H1 (cell line): ENCODE results near the gene CTXN1. TPM values are rescaled to one million over a fixed set of nuclear protein-coding genes. Genes with fewer than 3 reads are reported as not detected.

Experiments used
- CTCF ChIA-PET: fragments of 300-600 bp; sonication (Branson Sonifier 250); formaldehyde crosslinking; loops from one replicate; lab custom pipeline; 2021; ENCODE audit not compliant: partially characterized antibody; lab: Charles Lee
- POLR2A ChIA-PET: fragments of 300-600 bp; sonication (Branson Sonifier 250); formaldehyde crosslinking; loops from one replicate; lab custom pipeline; 2021; ENCODE audit warnings: inconsistent platforms; ENCODE audit not compliant: partially characterized antibody; lab: Charles Lee
- DNase-seq, 2 experiments: peaks; one replicate each; pipeline versions ENCODE4 v3.0.0 to v3.0.0-alpha.2; 2010 to 2022; ENCODE audit warnings: low spot score in 2 of 2, low read depth in 1 of 2, mixed read lengths in 1 of 2
- FAIRE-seq: peaks from 2 replicates; lab custom pipeline; 2011; peaks lifted over from hg19 to GRCh38; lab: Jason Lieb, UNC
- H2AFZ ChIP-seq: 2 replicates; pipeline ENCODE4 v1.8.1; 2012; ENCODE audit warnings: low read length, inconsistent platforms
- H2AK5ac ChIP-seq: 2 replicates; pipeline ENCODE4 v1.6.1; 2013; ENCODE audit warnings: low read depth, low read length
- H2BK120ac ChIP-seq: replicated peaks from 2 replicates; pipeline ENCODE3; 2013; ENCODE audit warnings: low read depth, low read length, inconsistent platforms
- H2BK12ac ChIP-seq: 2 replicates; pipeline ENCODE4 v1.6.1; 2013; ENCODE audit warnings: low read depth, low read length
- H2BK15ac ChIP-seq: 2 replicates; pipeline ENCODE4 v1.6.1; 2013; ENCODE audit warnings: low read length
- H2BK20ac ChIP-seq: 2 replicates; pipeline ENCODE4 v1.6.1; 2013; ENCODE audit warnings: low read length
- H2BK5ac ChIP-seq: 2 replicates; pipeline ENCODE4 v1.6.1; 2013; ENCODE audit warnings: low read depth, low read length
- H3K14ac ChIP-seq: 2 replicates; pipeline ENCODE4 v1.6.1; 2013; ENCODE audit warnings: inconsistent platforms; ENCODE audit not compliant: insufficient read length
- H3K18ac ChIP-seq: 2 replicates; pipeline ENCODE4 v1.6.1; 2013; ENCODE audit warnings: low read length; ENCODE audit errors: extremely low read depth
- H3K23ac ChIP-seq: 2 replicates; pipeline ENCODE4 v1.6.1; 2013; ENCODE audit warnings: inconsistent platforms; ENCODE audit not compliant: insufficient read length
- H3K23me2 ChIP-seq: 2 replicates; pipeline ENCODE4 v1.6.1; 2013; ENCODE audit warnings: low read depth, low read length
- H3K27ac ChIP-seq: 2 replicates; pipeline ENCODE4 v1.6.1; 2011; ENCODE audit warnings: low read depth, low read length, inconsistent platforms
- H3K27me3 ChIP-seq, 4 experiments: replicated peaks in 1 of 4; 1 replicate in 1 of 4; 2 replicates in 3 of 4; pipeline versions ENCODE4 v1.6.1 to v1.8.1; 2011 to 2013; ENCODE audit warnings: low read length in 3 of 4, mild to moderate bottlenecking in 3 of 4, inconsistent platforms in 2 of 4, mixed read lengths in 2 of 4, moderate library complexity in 1 of 4; ENCODE audit not compliant: control insufficient read depth in 3 of 4, insufficient read depth in 3 of 4; ENCODE audit errors: extremely low read depth in 1 of 4
- H3K36me3 ChIP-seq, 4 experiments: 2 replicates each; pipeline versions ENCODE4 v1.6.1 to v1.8.1; 2011 to 2013; ENCODE audit warnings: mild to moderate bottlenecking in 4 of 4, low read length in 3 of 4, moderate library complexity in 2 of 4, control low read depth in 1 of 4, inconsistent platforms in 1 of 4; ENCODE audit not compliant: insufficient read depth in 4 of 4, control insufficient read depth in 2 of 4
- H3K4ac ChIP-seq: replicated peaks from 2 replicates; pipeline ENCODE3; 2013; ENCODE audit warnings: low read length, low read depth, mixed read lengths, inconsistent platforms; ENCODE audit not compliant: insufficient read length
- H3K4me1 ChIP-seq, 4 experiments: replicated peaks in 1 of 4; 1 replicate in 1 of 4; 2 replicates in 3 of 4; pipeline versions ENCODE4 v1.6.1 to v1.8.1; 2011 to 2013; ENCODE audit warnings: low read length in 3 of 4, inconsistent platforms in 2 of 4, mixed read lengths in 1 of 4; ENCODE audit not compliant: insufficient read depth in 4 of 4, control insufficient read depth in 3 of 4
- H3K4me2 ChIP-seq, 2 experiments: 2 replicates each; pipeline versions ENCODE4 v1.6.1 to v1.8.1; 2011 to 2013; ENCODE audit warnings: low read depth in 2 of 2, low read length in 2 of 2, control low read depth in 1 of 2, inconsistent platforms in 1 of 2, mild to moderate bottlenecking in 1 of 2; ENCODE audit not compliant: insufficient read depth in 1 of 2
- H3K4me3 ChIP-seq, 4 experiments: fragments of 200-600, 300-600 bp in 1 of 4; sonication (generic), shearing (Covaris generic), sonication (Bioruptor Twin) in 1 of 4; 2 replicates each; pipeline versions ENCODE4 v1.5.1 to v1.8.1; 2011 to 2016; ENCODE audit warnings: low read length in 4 of 4, low read depth in 3 of 4, control low read depth in 2 of 4, inconsistent platforms in 2 of 4, mild to moderate bottlenecking in 2 of 4, mixed read lengths in 1 of 4, moderate library complexity in 1 of 4; ENCODE audit not compliant: insufficient read depth in 2 of 4; ENCODE audit errors: extremely low read depth in 1 of 4
- H3K56ac ChIP-seq: replicated peaks from 2 replicates; pipeline ENCODE3; 2013; ENCODE audit warnings: low read depth, mild to moderate bottlenecking, mixed read lengths, low read length, inconsistent platforms; ENCODE audit not compliant: insufficient read length
- H3K79me1 ChIP-seq: 2 replicates; pipeline ENCODE4 v1.6.1; 2013; ENCODE audit warnings: low read depth, low read length, control low read depth
- H3K79me2 ChIP-seq, 2 experiments: 2 replicates each; pipeline versions ENCODE4 v1.6.1 to v1.8.1; 2012 to 2013; ENCODE audit warnings: low read length in 2 of 2, mild to moderate bottlenecking in 2 of 2, inconsistent platforms in 1 of 2; ENCODE audit not compliant: insufficient read depth in 2 of 2, control insufficient read depth in 1 of 2
- H3K9ac ChIP-seq, 4 experiments: replicated peaks in 1 of 4; 1 replicate in 1 of 4; 2 replicates in 3 of 4; pipeline versions ENCODE4 v1.6.1 to v1.8.1; 2011 to 2013; ENCODE audit warnings: low read depth in 3 of 4, low read length in 3 of 4, control low read depth in 2 of 4, mild to moderate bottlenecking in 2 of 4, moderate library complexity in 2 of 4, inconsistent platforms in 1 of 4; ENCODE audit errors: extremely low read depth in 1 of 4
- H3K9me3 ChIP-seq, 2 experiments: 2 replicates each; pipeline versions ENCODE4 v1.6.1 to v1.8.1; 2012 to 2013; ENCODE audit warnings: mild to moderate bottlenecking in 2 of 2, moderate library complexity in 2 of 2, control low read depth in 1 of 2, inconsistent platforms in 1 of 2, low read depth in 1 of 2, low read length in 1 of 2, mixed read lengths in 1 of 2; ENCODE audit not compliant: insufficient read depth in 2 of 2
- H4K20me1 ChIP-seq, 2 experiments: replicated peaks in 1 of 2; 2 replicates each; pipeline versions ENCODE3 to v1.8.1; 2011 to 2013; ENCODE audit warnings: inconsistent platforms in 2 of 2, low read length in 2 of 2, mild to moderate bottlenecking in 1 of 2; ENCODE audit not compliant: insufficient read depth in 2 of 2, control insufficient read depth in 1 of 2
- H4K5ac ChIP-seq: 2 replicates; pipeline ENCODE4 v1.6.1; 2013; ENCODE audit warnings: low read length, low read depth, mixed read lengths, inconsistent platforms; ENCODE audit not compliant: insufficient read length
- H4K8ac ChIP-seq: 2 replicates; pipeline ENCODE4 v1.8.0; 2013; ENCODE audit warnings: mild to moderate bottlenecking, moderate library complexity, low read length, inconsistent platforms; ENCODE audit not compliant: insufficient read depth; ENCODE audit errors: extremely low read depth
- H4K91ac ChIP-seq: replicated peaks from 2 replicates; pipeline ENCODE3; 2013; ENCODE audit warnings: low read length, mixed read lengths, inconsistent platforms; ENCODE audit not compliant: insufficient read length
- ATF3 ChIP-seq: IDR thresholded peaks from 2 replicates; pipeline ENCODE4 v1.6.1; 2011; ENCODE audit warnings: low read depth, mild to moderate bottlenecking, low read length; ENCODE audit not compliant: insufficient read depth
- CBX8 ChIP-seq: fragments of 300-800, 300-1000 bp; sonication (generic); IDR thresholded peaks from 2 replicates; pipeline ENCODE4 v1.7.1; 2016; ENCODE audit warnings: low read depth, low read length, borderline replicate concordance
- EP300 ChIP-seq, 2 experiments: IDR thresholded peaks; 1 replicate in 1 of 2; 2 replicates in 1 of 2; pipeline ENCODE4 v1.6.1; 2011 to 2012; ENCODE audit warnings: low read depth in 2 of 2, low read length in 2 of 2, mild to moderate bottlenecking in 2 of 2, borderline replicate concordance in 1 of 2, inconsistent platforms in 1 of 2, moderate library complexity in 1 of 2
- KDM1A ChIP-seq: fragments of 200-600, 300-600 bp; sonication (generic); IDR thresholded peaks from 2 replicates; pipeline ENCODE4 v1.7.1; 2016; ENCODE audit warnings: mild to moderate bottlenecking, low read length, borderline replicate concordance
- KDM5A ChIP-seq: fragments of 200-600 bp; IDR thresholded peaks from 2 replicates; pipeline ENCODE4 v1.7.1; 2012; ENCODE audit warnings: mild to moderate bottlenecking, low read length, inconsistent platforms, mixed read lengths
- PHF8 ChIP-seq: fragments of 200-600 bp; sonication (generic); conservative IDR thresholded peaks from 2 replicates; pipeline ENCODE4 v1.7.1; 2012; ENCODE audit warnings: low read depth, mild to moderate bottlenecking, inconsistent platforms, low read length, moderate library complexity
- POU5F1 ChIP-seq: IDR thresholded peaks from 2 replicates; pipeline ENCODE4 v1.6.1; 2011; ENCODE audit warnings: low read depth, mild to moderate bottlenecking, low read length, moderate library complexity
- RBBP5 ChIP-seq: IDR thresholded peaks from 2 replicates; pipeline ENCODE4 v1.7.1; 2012; ENCODE audit warnings: low read depth, mild to moderate bottlenecking, inconsistent platforms, low read length, moderate library complexity, borderline replicate concordance
- RFX5 ChIP-seq: IDR thresholded peaks from 2 replicates; pipeline ENCODE4 v1.6.1; 2011; ENCODE audit warnings: low read depth, low read length, improper control_type of control experiment, borderline replicate concordance
- SP1 ChIP-seq: IDR thresholded peaks from 2 replicates; pipeline ENCODE4 v1.6.1; 2011; ENCODE audit warnings: low read depth, low read length
- SRF ChIP-seq: IDR thresholded peaks from 2 replicates; pipeline ENCODE4 v1.6.1; 2011; ENCODE audit warnings: mild to moderate bottlenecking, low read depth, low read length, moderate library complexity
- WGBS, 2 experiments: shearing (Covaris generic) in 1 of 2; methylation state at CpG; one replicate each; pipeline versions ENCODE4 v1.1.6 to v1.1.7; 2013 to 2015; ENCODE audit warnings: low lambda C conversion rate in 2 of 2, mixed read lengths in 2 of 2, inconsistent platforms in 1 of 2, low coverage in 1 of 2, missing lambda C conversion rate in 1 of 2; ENCODE audit not compliant: insufficient replicate concordance in 2 of 2, insufficient coverage in 1 of 2, insufficient read length in 1 of 2; ENCODE audit errors: extremely low coverage in 1 of 2, missing lambda C conversion rate in 1 of 2; 5-methylcytosine and 5-hydroxymethylcytosine counted together
- polyA plus RNA-seq, 7 experiments: library from polyadenylated mRNA; depleted of rRNA in 3 of 7; stranded (reverse) in 5 of 7; unstranded in 2 of 7; fragments of >200 nt in 5 of 7; fragments of 200-250 nt in 2 of 7; gene quantifications; 1 replicate in 5 of 7; 2 replicates in 1 of 7; 4 replicates in 1 of 7; pipeline versions ENCODE4 v1.2.1 to v1.2.3, GENCODE V29; 2011 to 2013; ENCODE audit warnings: missing spikeins in 2 of 7, mixed read lengths in 2 of 7
- total RNA-seq: library from RNA; stranded (reverse); fragmentation: NEBNext Ultra II Directional; extraction: Animal tissue kit (Norgen Biotek cat#: 25700); gene quantifications from 2 replicates; pipeline ENCODE4 v1.2.1, GENCODE V29; 2021

Gene CTXN1
- total and polyA plus RNA-seq, 2 of the 8 experiments (the other 6 are each of a cell fraction or from before 2014, with no cell fraction given), result 16.4 to 58.0 TPM

- no peak overlapping the region for H2BK120ac ChIP-seq
- no peaks in the 10 kb centered on the region for H3K4me1 ChIP-seq
- no peak overlapping the region for H2AFZ ChIP-seq
- no peak overlapping the region for H2BK20ac ChIP-seq
- H2BK15ac ChIP-seq, result no peak overlapping the region
- DNase-seq (no peak), FAIRE-seq (no peak)
- POLR2A ChIA-PET, result interaction anchor here (10.4 kb wide), 1 partner anchor 8 kb away, joined by 205 read pairs; the partner anchor contains the start of gene TIMM44
- no peak overlapping the region for H3K4me2 ChIP-seq
- H3K79me2 ChIP-seq, result peaks cover 0 to 2% of the 10 kb centered on the region in 2 experiments; a peak in 1 of 4 replicates
- H3K27me3 ChIP-seq, result no peaks in the 10 kb centered on the region
- no peak overlapping the region for H2BK12ac ChIP-seq
- no peak overlapping the region for H4K91ac ChIP-seq
- no peak overlapping the region for H4K5ac ChIP-seq
- H4K20me1 ChIP-seq, result peaks cover 3 to 8% of the 10 kb centered on the region in 2 experiments
- H3K18ac ChIP-seq, result no peak overlapping the region
- no peak overlapping the region for H3K56ac ChIP-seq
- H3K9me3 ChIP-seq, result no peaks in the 10 kb centered on the region
- no peak overlapping the region for H3K23ac ChIP-seq
- H3K23me2 ChIP-seq, result no peaks in the 10 kb centered on the region
- H3K4me3 ChIP-seq, result no peak overlapping the region
- no peak overlapping the region for H2AK5ac ChIP-seq
- no peak overlapping the region for H4K8ac ChIP-seq
- CTCF ChIA-PET, result interaction anchor here (0.6 to 2.3 kb wide), 8 partner anchors 8 to 162 kb away, joined by 3 to 14 read pairs (median 3); partner anchors contain the start of gene TIMM44
- WGBS, 2 experiments, result 88% methylated on average over 28 of the region's 55 CpGs; no CpG with 5 or more reads in 1 of the 2 experiments
- H3K14ac ChIP-seq, result no peak overlapping the region
- peaks cover 27 to 83% (median 58%) of the 10 kb centered on the region in 4 experiments for H3K36me3 ChIP-seq
- no peak overlapping the region for H3K4ac ChIP-seq
- H3K9ac ChIP-seq, result no peak overlapping the region
- H2BK5ac ChIP-seq, result no peak overlapping the region
- no peaks in the 10 kb centered on the region for H3K79me1 ChIP-seq
- no peak overlapping the region for H3K27ac ChIP-seq
- TF ChIP-seq KDM5A (no peak), RFX5 (no peak), KDM1A (no peak), POU5F1 (no peak), CBX8 (no peak), PHF8 (no peak), SP1 (no peak), SRF (no peak), EP300 (IDR thresholded peaks at IDR 0.05; ENCODE audit: borderline replicate concordance in 1 of 2, low read depth in 2 of 2, low read length in 2 of 2) (no peak), ATF3 (no peak), RBBP5 (no peak)
Measured at GRCh38 chr19:7933828-7934725, 8.1 kb upstream of the CTXN1 start.
